GM18861 (cell line): ENCODE results near the gene CABLES2.

ENCODE experiments used
- ATAC-seq: cut with Tn5 transposase; IDR thresholded peaks from one replicate; pipeline ENCODE4 v1.9.1; 2021; ENCODE audit not compliant: unreplicated experiment

Gene CABLES2

GRCh38 chr20:62405108-62405980 lies 1.7 kb downstream of the CABLES2 start:
- ATAC-seq = no peak

DNA sequence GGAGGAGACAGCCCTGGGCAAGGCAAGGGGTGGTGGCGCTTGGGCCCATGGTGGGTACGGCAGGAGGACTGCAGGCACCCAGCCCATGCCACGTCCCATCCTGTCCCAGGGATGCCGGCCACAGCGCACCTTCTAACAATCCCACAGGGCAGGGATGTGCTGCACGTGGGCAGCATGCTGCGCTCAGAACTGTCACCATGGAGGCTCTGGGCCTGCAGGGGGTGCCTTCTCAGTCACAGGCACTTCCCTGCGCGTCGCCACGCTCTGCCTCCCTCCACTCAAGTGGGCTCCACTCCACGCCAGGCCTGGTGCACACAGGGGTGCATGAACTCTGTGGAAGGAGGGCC lies 2.4 kb downstream of the CABLES2 start:
- ATAC-seq = no peak

GRCh38 chr20:62404112-62404665 lies 2.9 kb downstream of the CABLES2 start:
- ATAC-seq = no peak

DNA sequence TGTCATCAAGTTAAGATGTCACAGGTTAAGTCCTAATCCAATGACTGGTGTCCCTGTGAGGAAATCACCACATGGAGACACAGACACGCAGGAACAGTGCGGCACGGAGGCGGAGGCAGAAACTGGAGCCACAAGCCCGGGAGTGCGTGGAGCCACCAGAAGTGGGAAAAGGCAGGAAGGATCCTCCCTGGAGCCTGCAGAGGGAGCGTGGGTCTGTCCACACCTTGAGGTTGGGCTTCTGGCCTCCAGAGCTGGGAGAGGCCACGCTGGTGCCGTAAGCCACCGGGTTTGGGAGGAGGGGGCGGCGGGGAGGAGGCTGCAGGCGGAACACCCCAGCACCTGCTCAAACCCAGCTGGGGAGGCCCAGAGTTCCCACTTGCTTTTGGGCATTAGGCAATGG lies 3.8 kb downstream of the CABLES2 start:
- no peak for ATAC-seq

- ATAC-seq = no peak
These were observed 4.5 kb downstream of the CABLES2 start for GRCh38 chr20:62402456-62403150.

GRCh38 chr20:62401331-62401779 lies 5.7 kb downstream of the CABLES2 start:
- no peak for ATAC-seq

GRCh38 chr20:62400541-62400940 lies 6.5 kb downstream of the CABLES2 start:
- ATAC-seq = no peak

DNA sequence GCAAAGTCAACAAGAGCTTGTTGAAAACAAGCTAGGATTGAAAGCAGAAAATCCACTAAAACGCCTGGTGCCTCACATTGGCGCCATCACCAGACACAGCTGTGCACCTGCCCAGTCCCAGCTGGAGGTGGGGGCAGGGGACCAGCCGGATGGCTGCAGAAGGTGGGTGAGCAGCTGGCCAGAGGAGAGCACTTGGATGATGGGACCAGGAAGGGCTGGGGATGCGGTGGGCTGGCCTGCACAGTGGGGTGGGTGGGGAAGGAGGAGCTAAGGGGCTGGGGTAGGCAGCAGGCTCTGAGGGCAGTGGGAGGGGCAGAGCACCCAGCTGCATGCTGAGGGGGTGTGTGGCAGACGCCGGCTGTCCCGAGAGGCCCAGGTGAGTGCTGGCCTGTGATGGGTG lies 7.1 kb downstream of the CABLES2 start:
- no peak for ATAC-seq

DNA sequence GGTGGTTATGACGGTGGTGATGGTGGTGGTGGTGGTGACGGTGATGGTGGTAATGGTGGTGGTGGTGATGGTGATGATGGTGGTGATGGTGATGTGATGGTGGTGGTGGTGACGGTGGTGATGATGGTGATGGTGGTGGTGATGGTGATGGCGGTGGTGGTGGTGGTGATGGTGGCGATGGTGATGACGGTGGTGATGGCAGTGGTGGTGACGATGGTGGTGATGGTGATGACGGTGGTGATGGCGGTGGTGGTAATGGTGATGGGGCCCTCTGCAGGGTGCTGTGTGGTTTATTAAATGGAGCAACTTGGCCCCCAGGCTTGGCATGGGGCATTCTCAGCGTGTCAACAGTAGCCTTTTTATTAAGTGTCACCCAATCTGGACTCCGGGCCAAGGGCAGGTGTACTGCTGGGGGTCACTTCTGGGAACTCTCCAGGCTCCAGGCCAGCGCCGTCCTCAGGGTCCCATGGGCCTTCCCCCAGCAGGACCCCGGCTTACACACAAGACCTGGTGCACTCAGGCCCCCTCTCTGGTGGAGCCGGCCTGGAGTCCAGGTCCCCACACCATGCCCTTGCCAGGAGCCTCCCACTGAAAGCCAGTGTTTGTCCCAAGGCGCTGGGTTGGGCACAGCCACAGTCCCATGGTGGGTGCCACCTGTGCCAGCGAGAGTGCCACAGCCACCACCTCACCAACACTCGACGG lies 8.8 kb downstream of the CABLES2 start:
- no peak for ATAC-seq

- ATAC-seq = no peak
These were observed 10.5 kb downstream of the CABLES2 start for GRCh38 chr20:62396367-62397239.

GRCh38 chr20:62395311-62396242 lies 11.5 kb downstream of the CABLES2 start:
- no peak for ATAC-seq

DNA sequence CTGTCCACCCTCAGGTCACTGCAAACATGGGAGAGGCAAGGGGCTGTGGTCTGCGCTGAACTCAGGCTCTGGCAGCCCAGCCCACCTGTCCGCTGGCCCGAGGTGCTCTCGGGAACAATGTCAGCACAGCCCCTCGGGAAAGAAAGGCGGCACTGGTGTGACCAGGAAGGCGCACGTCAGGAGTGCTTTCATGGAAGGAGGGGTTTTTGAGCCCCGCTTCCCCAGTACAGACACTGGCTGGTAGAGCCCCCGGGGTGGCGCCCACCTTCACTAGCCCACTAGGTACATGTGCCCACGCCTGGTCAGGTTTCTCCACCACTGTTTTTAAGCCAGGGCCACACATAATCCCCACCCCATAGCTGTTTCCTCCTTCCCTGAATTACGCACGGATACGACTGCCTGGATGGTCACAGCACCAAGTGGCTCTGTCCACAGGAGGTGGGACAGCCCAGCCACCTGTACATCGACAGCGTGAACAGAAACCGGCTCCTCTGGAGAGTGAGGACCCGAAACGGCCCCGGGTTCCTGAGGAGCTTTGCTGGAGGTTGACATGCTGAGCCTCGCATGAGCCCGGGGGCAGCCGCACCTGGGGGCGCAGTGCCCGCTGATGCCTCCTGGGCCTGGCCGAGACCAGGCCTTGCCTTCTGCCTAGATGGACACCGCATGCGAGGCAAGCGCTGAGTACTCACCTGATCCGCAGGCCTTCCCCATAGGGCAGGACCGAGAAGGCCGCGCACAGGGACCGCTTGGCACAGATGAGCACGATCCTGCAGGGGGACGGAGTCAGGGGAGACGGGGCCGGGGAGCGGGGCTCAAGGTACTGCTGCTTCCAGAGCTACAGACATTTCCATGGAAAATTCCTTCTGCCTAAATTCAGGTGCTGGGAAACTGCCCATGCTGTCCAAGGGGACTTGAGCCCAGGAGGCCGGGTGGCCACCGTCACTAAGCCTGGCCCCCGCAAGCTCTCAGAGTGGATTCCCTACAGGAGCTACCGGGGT lies 12.5 kb downstream of the CABLES2 start:
- ATAC-seq = no peak

DNA sequence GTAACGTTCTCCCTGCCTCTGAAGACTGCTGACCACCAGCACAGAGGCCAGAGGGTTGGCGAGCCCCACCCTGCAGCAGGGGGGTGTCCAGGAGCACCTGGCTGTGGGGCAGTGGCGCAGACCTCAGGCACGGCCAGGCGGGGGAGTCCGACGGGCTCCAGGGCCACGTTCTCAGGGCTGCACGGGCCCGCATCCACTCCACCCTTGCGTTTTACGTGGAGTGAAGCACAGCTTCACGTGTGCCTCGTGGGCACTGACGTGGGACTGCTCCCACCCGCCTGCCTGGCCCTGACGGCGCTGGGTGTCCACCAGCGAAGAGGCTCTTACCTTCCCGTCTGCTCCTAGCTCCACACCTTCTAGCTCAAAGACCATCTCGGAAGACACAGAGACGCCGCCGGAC lies 13.3 kb downstream of the CABLES2 start:
- no peak for ATAC-seq

DNA sequence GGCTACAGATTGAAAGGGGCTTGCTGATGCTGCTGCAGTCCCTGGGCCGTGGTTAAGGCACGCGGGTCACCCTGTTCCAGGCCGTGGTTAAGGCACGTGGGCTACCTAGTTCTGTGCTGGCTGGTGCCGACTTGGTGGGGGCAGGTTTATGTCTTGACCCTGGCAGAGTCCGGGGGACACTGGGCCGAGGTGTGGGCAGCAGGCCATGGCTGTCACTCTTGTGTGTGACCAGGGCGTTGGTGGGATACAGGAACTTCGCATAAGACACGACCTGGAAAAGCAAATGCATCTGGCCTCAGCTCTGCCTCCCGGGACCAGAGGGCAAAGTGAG lies 13.8 kb downstream of the CABLES2 start:
- no peak for ATAC-seq

DNA sequence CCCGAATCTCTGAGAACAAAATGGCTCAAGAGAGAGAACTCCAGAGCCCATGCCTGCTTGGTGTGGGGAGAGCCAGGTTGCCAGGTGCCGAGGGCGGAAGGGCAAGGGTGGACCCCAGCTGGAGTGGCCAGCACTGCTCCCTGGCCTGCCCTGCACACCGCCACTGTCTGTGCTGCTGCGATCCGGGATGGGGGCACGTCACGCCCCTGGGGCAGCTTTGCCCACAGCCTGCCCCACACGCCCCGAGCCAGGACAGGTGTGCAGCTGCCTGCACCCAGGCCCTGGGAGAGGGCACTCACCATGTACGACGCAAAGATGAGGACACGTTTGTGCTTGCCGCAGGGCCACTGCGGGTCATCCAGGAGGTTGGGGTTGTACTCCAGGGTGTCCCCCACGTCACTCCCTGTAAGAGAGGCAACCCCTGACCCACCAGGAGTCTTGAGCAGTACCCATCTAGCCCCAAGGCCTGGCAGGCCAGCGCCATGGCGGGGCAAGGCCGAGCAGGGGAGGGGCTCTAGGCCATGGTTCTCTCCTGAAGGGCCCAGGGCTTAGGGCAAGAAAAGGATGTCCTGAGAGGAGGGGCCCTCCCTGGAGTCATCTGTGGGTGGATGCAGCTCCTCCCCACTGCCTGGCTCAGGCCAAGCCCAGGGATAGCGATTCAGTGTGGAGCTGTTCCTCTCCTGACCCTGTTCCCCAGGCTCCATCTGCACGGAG lies 14.3 kb downstream of the CABLES2 start:
- no peak for ATAC-seq

DNA sequence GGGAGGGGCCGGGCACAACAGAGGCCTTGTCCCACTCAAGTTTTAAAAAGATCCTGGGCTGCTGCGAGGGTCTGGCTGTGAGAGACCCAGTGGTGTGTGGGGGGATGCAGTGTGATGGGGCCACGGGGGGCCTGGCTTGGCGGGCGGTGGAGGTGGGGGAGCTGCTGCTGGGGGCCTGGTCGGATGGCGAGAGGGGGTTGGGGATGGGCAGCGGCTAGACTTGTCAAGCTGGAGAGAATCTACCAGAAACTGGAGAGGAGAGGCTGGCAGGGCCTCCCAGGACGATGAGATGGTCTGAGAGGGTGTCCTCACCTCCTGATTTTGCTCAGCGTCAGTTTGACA lies 15.0 kb downstream of the CABLES2 start:
- ATAC-seq = no peak

- ATAC-seq = no peak
These were observed 15.7 kb downstream of the CABLES2 start for GRCh38 chr20:62391165-62392076.
